ENCODE data around the gene ZDHHC14. TPM values are rescaled to one million over a fixed set of nuclear protein-coding genes. Genes with fewer than 3 reads are reported as not detected.

ZDHHC14 gene
- polyA plus RNA-seq, 1 donor (not counting 4 experiments of a cell fraction or from before 2014, with no cell fraction given) = 6.4 TPM

GRCh38 chr6:157460182-157460999 lies 79.4 kb downstream of the ZDHHC14 start:
- no peak overlapping the region for H3K4me3 ChIP-seq (ENCODE audit: control insufficient read depth in 2 of 3, extremely low read depth in 1 of 3, insufficient read depth in 2 of 3, low read depth in 1 of 3, low read length in 3 of 3)
- H3K4me2 ChIP-seq (ENCODE audit: control insufficient read depth, extremely low read depth, insufficient read depth, low read depth, low read length) = no peak overlapping the region
- no peaks in the 10 kb centered on the region for H3K36me3 ChIP-seq (ENCODE audit: control insufficient read depth in 2 of 2, extremely low read depth in 1 of 2, insufficient read depth in 2 of 2, low read length in 2 of 2)
- no peaks in the 10 kb centered on the region for H3K9me3 ChIP-seq (ENCODE audit: control insufficient read depth, low read depth, low read length)
- no peak for FAIRE-seq
- no peak overlapping the region for H3K27ac ChIP-seq (ENCODE audit: control insufficient read depth, insufficient read depth, low read length)
- no peaks in the 10 kb centered on the region for H3K79me2 ChIP-seq (ENCODE audit: control insufficient read depth, insufficient read depth, low read length)
- DNase-seq (ENCODE audit: low read depth, low spot score) = no peak
- TF ChIP-seq EZH2 (IDR thresholded peaks at IDR 0.05; ENCODE audit: low read length) (no peak), CTCF (optimal IDR thresholded peaks at IDR 0.05 in 1 of 3, IDR thresholded peaks at IDR 0.05 in 1 of 3, conservative IDR thresholded peaks at IDR 0.05 in 1 of 3; ENCODE audit: extremely low read depth in 1 of 3, insufficient read depth in 2 of 3, low read length in 3 of 3) (no peak)
- peaks cover 4% of the 10 kb centered on the region for H3K4me1 ChIP-seq (ENCODE audit: control insufficient read depth, extremely low read depth, insufficient read depth, low read length)
- dilution Hi-C loops (cut with MboI; ENCODE audit: extremely low pct_ligation_motif_present, low sequenced_read_pairs) = no loop called here
- H4K20me1 ChIP-seq (ENCODE audit: control insufficient read depth, extremely low read depth, insufficient read depth, low read length) = no peaks in the 10 kb centered on the region
- H2AFZ ChIP-seq (ENCODE audit: control insufficient read depth, low read length) = no peak overlapping the region
- H3K9ac ChIP-seq (ENCODE audit: control insufficient read depth, extremely low read depth, insufficient read depth, low read length) = no peak overlapping the region
- H3K27me3 ChIP-seq (ENCODE audit: control insufficient read depth, extremely low read depth, insufficient read depth, low read length) = no peaks in the 10 kb centered on the region
- peaks cover 2% of the 10 kb centered on the region for H3K9me1 ChIP-seq (ENCODE audit: control insufficient read depth, extremely low read depth, insufficient read depth, low read length)

- no peak overlapping the region for H2AFZ ChIP-seq (ENCODE audit: control insufficient read depth, low read length)
- no peaks in the 10 kb centered on the region for H3K9me3 ChIP-seq (ENCODE audit: control insufficient read depth, low read depth, low read length)
- peaks cover 4% of the 10 kb centered on the region for H3K4me1 ChIP-seq (ENCODE audit: control insufficient read depth, extremely low read depth, insufficient read depth, low read length)
- no peaks in the 10 kb centered on the region for H3K79me2 ChIP-seq (ENCODE audit: control insufficient read depth, insufficient read depth, low read length)
- no peak overlapping the region for H3K4me2 ChIP-seq (ENCODE audit: control insufficient read depth, extremely low read depth, insufficient read depth, low read depth, low read length)
- no peaks in the 10 kb centered on the region for H3K36me3 ChIP-seq (ENCODE audit: control insufficient read depth in 2 of 2, extremely low read depth in 1 of 2, insufficient read depth in 2 of 2, low read length in 2 of 2)
- FAIRE-seq (no peak), DNase-seq (ENCODE audit: low read depth, low spot score) (no peak)
- dilution Hi-C loops (cut with MboI; ENCODE audit: extremely low pct_ligation_motif_present, low sequenced_read_pairs) = no loop called here
- TF ChIP-seq EZH2 (IDR thresholded peaks at IDR 0.05; ENCODE audit: low read length) = no peak
- TF ChIP-seq CTCF (optimal IDR thresholded peaks at IDR 0.05 in 1 of 3, IDR thresholded peaks at IDR 0.05 in 1 of 3, conservative IDR thresholded peaks at IDR 0.05 in 1 of 3; ENCODE audit: extremely low read depth in 1 of 3, insufficient read depth in 2 of 3, low read length in 3 of 3) = peak in 1 of 3 experiments; percentile 9
- H3K27ac ChIP-seq (ENCODE audit: control insufficient read depth, insufficient read depth, low read length) = no peak overlapping the region
- no peak overlapping the region for H3K4me3 ChIP-seq (ENCODE audit: control insufficient read depth in 2 of 3, extremely low read depth in 1 of 3, insufficient read depth in 2 of 3, low read depth in 1 of 3, low read length in 3 of 3)
- peaks cover 2% of the 10 kb centered on the region for H3K9me1 ChIP-seq (ENCODE audit: control insufficient read depth, extremely low read depth, insufficient read depth, low read length)
- H3K27me3 ChIP-seq (ENCODE audit: control insufficient read depth, extremely low read depth, insufficient read depth, low read length) = no peaks in the 10 kb centered on the region
- H3K9ac ChIP-seq (ENCODE audit: control insufficient read depth, extremely low read depth, insufficient read depth, low read length) = no peak overlapping the region
- H4K20me1 ChIP-seq (ENCODE audit: control insufficient read depth, extremely low read depth, insufficient read depth, low read length) = no peaks in the 10 kb centered on the region
Observed at GRCh38 chr6:157461000-157461915, 80.3 kb downstream of the ZDHHC14 start.
